Measurements from ENCODE around the gene ZNF527. TPM values are rescaled to one million over a fixed set of nuclear protein-coding genes. Genes with fewer than 3 reads are reported as not detected.
A peak's percentile ranks its signal among the peaks of the same experiment; 100 is the strongest.

ZNF527 gene
- total and polyA plus RNA-seq, 9 of the 15 experiments (the other 6 are each of a cell fraction or from before 2014, with no cell fraction given), result 0.18 to 1.4 (median 0.86) TPM

GRCh38 chr19:37370880-37371661 lies at the start of gene ZNF527 (continued):
- TF ChIP-seq, protein P1, sequence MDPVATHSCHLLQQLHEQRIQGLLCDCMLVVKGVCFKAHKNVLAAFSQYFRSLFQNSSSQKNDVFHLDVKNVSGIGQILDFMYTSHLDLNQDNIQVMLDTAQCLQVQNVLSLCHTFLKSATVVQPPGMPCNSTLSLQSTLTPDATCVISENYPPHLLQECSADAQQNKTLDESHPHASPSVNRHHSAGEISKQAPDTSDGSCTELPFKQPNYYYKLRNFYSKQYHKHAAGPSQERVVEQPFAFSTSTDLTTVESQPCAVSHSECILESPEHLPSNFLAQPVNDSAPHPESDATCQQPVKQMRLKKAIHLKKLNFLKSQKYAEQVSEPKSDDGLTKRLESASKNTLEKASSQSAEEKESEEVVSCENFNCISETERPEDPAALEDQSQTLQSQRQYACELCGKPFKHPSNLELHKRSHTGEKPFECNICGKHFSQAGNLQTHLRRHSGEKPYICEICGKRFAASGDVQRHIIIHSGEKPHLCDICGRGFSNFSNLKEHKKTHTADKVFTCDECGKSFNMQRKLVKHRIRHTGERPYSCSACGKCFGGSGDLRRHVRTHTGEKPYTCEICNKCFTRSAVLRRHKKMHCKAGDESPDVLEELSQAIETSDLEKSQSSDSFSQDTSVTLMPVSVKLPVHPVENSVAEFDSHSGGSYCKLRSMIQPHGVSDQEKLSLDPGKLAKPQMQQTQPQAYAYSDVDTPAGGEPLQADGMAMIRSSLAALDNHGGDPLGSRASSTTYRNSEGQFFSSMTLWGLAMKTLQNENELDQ (CRISPR knock-in tag; IDR thresholded peaks at IDR 0.05; ENCODE audit: borderline replicate concordance), result no peak
- TF ChIP-seq DNMT1 (IDR thresholded peaks at IDR 0.05) (no peak), ZNF280A (IDR thresholded peaks at IDR 0.05; ENCODE audit: low read depth, partially characterized antibody) (no peak), TBL1XR1 (IDR thresholded peaks at IDR 0.05; ENCODE audit: low read length in 2 of 2) (no peak), SMARCA4 (IDR thresholded peaks at IDR 0.05) (no peak), MTA1 (IDR thresholded peaks at IDR 0.05; ENCODE audit: borderline replicate concordance) (no peak), DDX20 (tag; IDR thresholded peaks at IDR 0.05; ENCODE audit: low read depth) (no peak), MEF2D (tag; conservative IDR thresholded peaks at IDR 0.05; ENCODE audit: low read depth) (no peak), NFIC (IDR thresholded peaks at IDR 0.05) (no peak), CBX1 (IDR thresholded peaks at IDR 0.05; ENCODE audit: low read depth) (peak; percentile 76), POLR3G (IDR thresholded peaks at IDR 0.05; ENCODE audit: extremely low read depth, insufficient read length, insufficient replicate concordance) (no peak), SAFB2 (IDR thresholded peaks at IDR 0.05; ENCODE audit: borderline replicate concordance, low read depth, low read length, severe bottlenecking) (no peak), MCM5 (IDR thresholded peaks at IDR 0.05; ENCODE audit: low read depth) (no peak), ZNF780A (CRISPR knock-in tag; IDR thresholded peaks at IDR 0.05) (no peak), ZFX (CRISPR knock-in tag; IDR thresholded peaks at IDR 0.05) (peak; percentile 43), DMBX1 (CRISPR knock-in tag; IDR thresholded peaks at IDR 0.05; ENCODE audit: borderline replicate concordance) (peak; percentile 50; the same call in 1 of the 2 replicates), NUFIP1 (IDR thresholded peaks at IDR 0.05; ENCODE audit: partially characterized antibody) (no peak), HDAC6 (IDR thresholded peaks at IDR 0.05; ENCODE audit: low read depth, low read length) (no peak), PTBP1 (IDR thresholded peaks at IDR 0.05; ENCODE audit: low read depth, low read length) (no peak), CGGBP1 (CRISPR knock-in tag; IDR thresholded peaks at IDR 0.05) (no peak), HINFP (tag; conservative IDR thresholded peaks at IDR 0.05; ENCODE audit: low read depth) (no peak), SIN3B (IDR thresholded peaks at IDR 0.05; ENCODE audit: low read depth) (no peak), ZNF232 (CRISPR knock-in tag; IDR thresholded peaks at IDR 0.05) (no peak), RNF2 (IDR thresholded peaks at IDR 0.05) (no peak)
- TF ChIP-seq, protein P2, sequence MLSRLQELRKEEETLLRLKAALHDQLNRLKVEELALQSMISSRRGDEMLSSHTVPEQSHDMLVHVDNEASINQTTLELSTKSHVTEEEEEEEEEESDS (CRISPR knock-in tag; IDR thresholded peaks at IDR 0.05), result no peak

Data from K562 (cell line).